ENCODE results near the gene FLOT2. TPM values are rescaled to one million over a fixed set of nuclear protein-coding genes. Genes with fewer than 3 reads are reported as not detected.

FLOT2 gene
- polyA plus RNA-seq, 1 of the 3 experiments (the other 2 are of a cell fraction), result 105 TPM

DNA sequence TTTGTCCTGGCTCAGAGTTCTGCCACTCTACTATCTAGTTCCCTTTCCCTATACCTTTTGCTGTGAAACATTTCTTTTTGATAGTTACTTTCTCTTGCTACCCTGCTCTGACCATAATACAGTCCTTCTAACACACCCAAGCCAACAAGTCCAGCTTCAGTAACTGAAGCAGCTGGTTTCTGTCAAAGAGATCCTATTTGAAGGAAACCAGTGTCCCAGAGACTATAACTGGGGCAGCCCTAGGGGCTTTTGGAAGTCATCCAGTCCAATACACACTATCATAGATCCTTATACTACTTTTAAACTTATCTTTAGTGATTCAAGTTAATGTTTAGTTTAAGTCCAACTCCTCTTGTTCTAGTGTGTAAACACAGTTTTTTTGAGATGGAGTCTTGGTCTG lies 22.7 kb upstream of the FLOT2 start (continued):
- TF ChIP-seq, protein P1, sequence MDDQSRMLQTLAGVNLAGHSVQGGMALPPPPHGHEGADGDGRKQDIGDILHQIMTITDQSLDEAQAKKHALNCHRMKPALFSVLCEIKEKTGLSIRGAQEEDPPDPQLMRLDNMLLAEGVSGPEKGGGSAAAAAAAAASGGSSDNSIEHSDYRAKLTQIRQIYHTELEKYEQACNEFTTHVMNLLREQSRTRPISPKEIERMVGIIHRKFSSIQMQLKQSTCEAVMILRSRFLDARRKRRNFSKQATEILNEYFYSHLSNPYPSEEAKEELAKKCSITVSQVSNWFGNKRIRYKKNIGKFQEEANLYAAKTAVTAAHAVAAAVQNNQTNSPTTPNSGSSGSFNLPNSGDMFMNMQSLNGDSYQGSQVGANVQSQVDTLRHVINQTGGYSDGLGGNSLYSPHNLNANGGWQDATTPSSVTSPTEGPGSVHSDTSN (IDR thresholded peaks at IDR 0.05), result no peak

DNA sequence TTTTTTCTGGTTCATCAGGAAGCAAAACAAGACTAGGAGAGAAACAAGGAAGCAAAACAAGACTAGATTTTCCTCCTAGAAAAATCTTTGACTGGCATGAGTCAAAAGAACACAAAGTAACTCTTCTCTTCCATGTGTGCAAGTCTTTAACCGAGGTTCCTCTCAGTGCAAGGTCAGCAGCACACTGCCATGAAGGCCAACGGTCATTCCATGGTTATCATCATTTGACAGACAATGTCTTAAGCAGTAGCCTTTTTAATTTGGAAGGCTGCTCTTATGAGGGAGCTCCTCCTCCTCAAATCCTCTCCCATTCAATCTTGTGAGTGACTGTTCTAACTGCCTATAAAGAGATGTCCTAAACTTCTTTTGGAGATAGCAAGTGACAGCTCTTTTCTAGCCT lies 20.8 kb upstream of the FLOT2 start:
- 53% methylated on average over 2 of the region's 2 CpGs for WGBS (ENCODE audit: low lambda C conversion rate)
- Histone ChIP-seq H3K9me3 (no peaks in the 10 kb centered on the region), H3K4me1 (ENCODE audit: control insufficient read depth in 1 of 2, insufficient read depth in 2 of 2, low read depth in 1 of 2, low read length in 1 of 2) (no peaks in the 10 kb centered on the region), H3K4me3 (ENCODE audit: low read depth in 2 of 2, low read length in 1 of 2) (no peak overlapping the region), H3K36me3 (replicated peaks in 1 of 2; ENCODE audit: control insufficient read depth in 1 of 2, insufficient read depth in 2 of 2, low read length in 1 of 2) (peaks cover 70 to 79% of the 10 kb centered on the region in 2 experiments), H4K20me1 (ENCODE audit: insufficient read depth) (no peaks in the 10 kb centered on the region), H3F3A (replicated peaks; ENCODE audit: insufficient read depth) (peaks cover 17% of the 10 kb centered on the region), H3K9ac (no peak overlapping the region), H2AFZ (ENCODE audit: low read depth) (no peak overlapping the region), H3K79me2 (ENCODE audit: insufficient read depth) (peaks cover 37% of the 10 kb centered on the region), H3K9me2 (no peaks in the 10 kb centered on the region), H3K27ac (ENCODE audit: low read depth in 2 of 2, low read length in 1 of 2) (no peak overlapping the region), H3K4me2 (no peak overlapping the region), H3K27me3 (ENCODE audit: insufficient read depth) (no peaks in the 10 kb centered on the region)
- DNase-seq, result no peak
- TF ChIP-seq MEF2A (IDR thresholded peaks at IDR 0.05; ENCODE audit: borderline replicate concordance, low read depth) (no peak), NRF1 (IDR thresholded peaks at IDR 0.05; ENCODE audit: low read depth, low read length) (no peak), RCOR1 (IDR thresholded peaks at IDR 0.05; ENCODE audit: low read length) (no peak), RAD21 (IDR thresholded peaks at IDR 0.05; ENCODE audit: low read length) (no peak), NFIC (IDR thresholded peaks at IDR 0.05; ENCODE audit: borderline replicate concordance) (no peak), FOXM1 (IDR thresholded peaks at IDR 0.05; ENCODE audit: low read depth) (no peak)
- TF ChIP-seq, protein P1 (IDR thresholded peaks at IDR 0.05), result no peak
- TF ChIP-seq, protein P2, sequence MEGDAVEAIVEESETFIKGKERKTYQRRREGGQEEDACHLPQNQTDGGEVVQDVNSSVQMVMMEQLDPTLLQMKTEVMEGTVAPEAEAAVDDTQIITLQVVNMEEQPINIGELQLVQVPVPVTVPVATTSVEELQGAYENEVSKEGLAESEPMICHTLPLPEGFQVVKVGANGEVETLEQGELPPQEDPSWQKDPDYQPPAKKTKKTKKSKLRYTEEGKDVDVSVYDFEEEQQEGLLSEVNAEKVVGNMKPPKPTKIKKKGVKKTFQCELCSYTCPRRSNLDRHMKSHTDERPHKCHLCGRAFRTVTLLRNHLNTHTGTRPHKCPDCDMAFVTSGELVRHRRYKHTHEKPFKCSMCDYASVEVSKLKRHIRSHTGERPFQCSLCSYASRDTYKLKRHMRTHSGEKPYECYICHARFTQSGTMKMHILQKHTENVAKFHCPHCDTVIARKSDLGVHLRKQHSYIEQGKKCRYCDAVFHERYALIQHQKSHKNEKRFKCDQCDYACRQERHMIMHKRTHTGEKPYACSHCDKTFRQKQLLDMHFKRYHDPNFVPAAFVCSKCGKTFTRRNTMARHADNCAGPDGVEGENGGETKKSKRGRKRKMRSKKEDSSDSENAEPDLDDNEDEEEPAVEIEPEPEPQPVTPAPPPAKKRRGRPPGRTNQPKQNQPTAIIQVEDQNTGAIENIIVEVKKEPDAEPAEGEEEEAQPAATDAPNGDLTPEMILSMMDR (IDR thresholded peaks at IDR 0.05), result no peak
- ChIA-PET CTCF (interaction anchor here (0.6 to 5.2 kb wide), 11 partner anchors 10 to 372 kb away, joined by 3 to 44 read pairs (median 10); partner anchors contain the start of genes FLOT2, NEK8 and TLCD1), POLR2A (interaction anchor here (1.1 kb wide), 1 partner anchor 31 kb away, joined by 3 read pairs; no protein-coding TSS in a partner anchor)

DNA sequence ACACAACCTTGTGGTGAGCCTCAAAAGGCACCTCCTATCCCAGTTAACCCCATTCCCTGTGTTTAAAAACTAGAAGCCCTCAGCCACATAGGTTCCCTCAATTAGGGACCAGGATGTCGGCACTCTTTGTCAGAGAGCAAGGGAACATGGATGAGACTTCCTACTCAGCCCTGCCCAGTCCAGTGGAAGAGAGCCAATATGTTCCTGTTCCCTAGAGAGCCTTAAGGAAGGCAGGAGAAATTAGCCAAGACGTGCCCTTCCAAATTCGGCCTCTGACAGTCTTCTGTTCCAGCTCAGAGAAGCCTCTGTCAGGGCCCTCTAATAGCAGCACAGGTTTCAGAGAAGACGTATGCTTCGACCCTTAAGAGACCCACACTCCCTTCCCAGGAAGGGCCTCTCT lies 19.9 kb upstream of the FLOT2 start:
- ChIA-PET CTCF (interaction anchor here (0.7 to 5.2 kb wide), 16 partner anchors 10 to 199 kb away, joined by 3 to 44 read pairs (median 8); partner anchors contain the start of genes FLOT2, NEK8 and TLCD1), POLR2A (no interaction called here)
- peaks cover 70 to 82% of the 10 kb centered on the region in 2 experiments for H3K36me3 ChIP-seq (replicated peaks in 1 of 2; ENCODE audit: control insufficient read depth in 1 of 2, insufficient read depth in 2 of 2, low read length in 1 of 2)
- no peak overlapping the region for H3K9ac ChIP-seq
- no peak overlapping the region for H3K4me2 ChIP-seq
- WGBS (ENCODE audit: low lambda C conversion rate), result 98% methylated on average over 5 of the region's 5 CpGs
- no peaks in the 10 kb centered on the region for H3K27me3 ChIP-seq (ENCODE audit: insufficient read depth)
- H3K79me2 ChIP-seq (ENCODE audit: insufficient read depth), result peaks cover 29% of the 10 kb centered on the region; the same call in 1 of the 2 replicates
- no peaks in the 10 kb centered on the region for H3K9me3 ChIP-seq
- no peak overlapping the region for H3K27ac ChIP-seq (ENCODE audit: low read depth in 2 of 2, low read length in 1 of 2)
- H3K4me1 ChIP-seq (ENCODE audit: control insufficient read depth in 1 of 2, insufficient read depth in 2 of 2, low read depth in 1 of 2, low read length in 1 of 2), result no peaks in the 10 kb centered on the region
- H2AFZ ChIP-seq (ENCODE audit: low read depth), result no peak overlapping the region
- no peak overlapping the region for H3K4me3 ChIP-seq (ENCODE audit: low read depth in 2 of 2, low read length in 1 of 2)
- H3F3A ChIP-seq (replicated peaks; ENCODE audit: insufficient read depth), result peaks cover 17% of the 10 kb centered on the region
- no peaks in the 10 kb centered on the region for H3K9me2 ChIP-seq
- H4K20me1 ChIP-seq (ENCODE audit: insufficient read depth), result no peaks in the 10 kb centered on the region
- no peak for DNase-seq
- no peak for TF ChIP-seq FOXM1 (IDR thresholded peaks at IDR 0.05; ENCODE audit: low read depth)
- no peak for TF ChIP-seq TAF1 (IDR thresholded peaks at IDR 0.05; ENCODE audit: borderline replicate concordance, low read depth, low read length)
- no peak for TF ChIP-seq JUND (IDR thresholded peaks at IDR 0.05)
- TF ChIP-seq, protein P3, sequence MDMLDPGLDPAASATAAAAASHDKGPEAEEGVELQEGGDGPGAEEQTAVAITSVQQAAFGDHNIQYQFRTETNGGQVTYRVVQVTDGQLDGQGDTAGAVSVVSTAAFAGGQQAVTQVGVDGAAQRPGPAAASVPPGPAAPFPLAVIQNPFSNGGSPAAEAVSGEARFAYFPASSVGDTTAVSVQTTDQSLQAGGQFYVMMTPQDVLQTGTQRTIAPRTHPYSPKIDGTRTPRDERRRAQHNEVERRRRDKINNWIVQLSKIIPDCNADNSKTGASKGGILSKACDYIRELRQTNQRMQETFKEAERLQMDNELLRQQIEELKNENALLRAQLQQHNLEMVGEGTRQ (IDR thresholded peaks at IDR 0.05; ENCODE audit: borderline replicate concordance, low read depth, low read length), result no peak
- no peak for TF ChIP-seq RFX5 (IDR thresholded peaks at IDR 0.05; ENCODE audit: low read length)
- no peak for TF ChIP-seq GATA2 (CRISPR knock-in tag; IDR thresholded peaks at IDR 0.05)
- no peak for TF ChIP-seq EZH2phosphoT487 (IDR thresholded peaks at IDR 0.05; ENCODE audit: borderline replicate concordance, low read depth)
- no peak for TF ChIP-seq YY1 (IDR thresholded peaks at IDR 0.05; ENCODE audit: low read depth)
- no peak for TF ChIP-seq RAD21 (IDR thresholded peaks at IDR 0.05; ENCODE audit: low read length)
- no peak for TF ChIP-seq FOXJ3 (CRISPR knock-in tag; IDR thresholded peaks at IDR 0.05)
- TF ChIP-seq, protein P4, sequence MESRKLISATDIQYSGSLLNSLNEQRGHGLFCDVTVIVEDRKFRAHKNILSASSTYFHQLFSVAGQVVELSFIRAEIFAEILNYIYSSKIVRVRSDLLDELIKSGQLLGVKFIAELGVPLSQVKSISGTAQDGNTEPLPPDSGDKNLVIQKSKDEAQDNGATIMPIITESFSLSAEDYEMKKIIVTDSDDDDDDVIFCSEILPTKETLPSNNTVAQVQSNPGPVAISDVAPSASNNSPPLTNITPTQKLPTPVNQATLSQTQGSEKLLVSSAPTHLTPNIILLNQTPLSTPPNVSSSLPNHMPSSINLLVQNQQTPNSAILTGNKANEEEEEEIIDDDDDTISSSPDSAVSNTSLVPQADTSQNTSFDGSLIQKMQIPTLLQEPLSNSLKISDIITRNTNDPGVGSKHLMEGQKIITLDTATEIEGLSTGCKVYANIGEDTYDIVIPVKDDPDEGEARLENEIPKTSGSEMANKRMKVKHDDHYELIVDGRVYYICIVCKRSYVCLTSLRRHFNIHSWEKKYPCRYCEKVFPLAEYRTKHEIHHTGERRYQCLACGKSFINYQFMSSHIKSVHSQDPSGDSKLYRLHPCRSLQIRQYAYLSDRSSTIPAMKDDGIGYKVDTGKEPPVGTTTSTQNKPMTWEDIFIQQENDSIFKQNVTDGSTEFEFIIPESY (IDR thresholded peaks at IDR 0.05; ENCODE audit: borderline replicate concordance, low read depth), result no peak
- no peak for TF ChIP-seq RXRA (IDR thresholded peaks at IDR 0.05; ENCODE audit: borderline replicate concordance, low read depth)
